ENCODE results near the gene KLHL28. TPM values are rescaled to one million over a fixed set of nuclear protein-coding genes. Genes with fewer than 3 reads are reported as not detected.

KLHL28 gene
- total RNA-seq: 10 to 100 TPM in 5 of 9 donors, 1 to 10 TPM in 4; 3.7 to 17.8 (median 11.6) TPM
- 10 to 100 TPM in 1 of 3 donors, 1 to 10 TPM in 2; 1.5 to 10.5 (median 1.8) TPM for polyA plus RNA-seq
- long read RNA-seq, donor 1, full-length matches to known transcripts: 1 of 1 reads
- long read RNA-seq, donor 1, partial matches to known transcripts: 0 of 1 reads
- long read RNA-seq, donor 1, other reads (novel, unspliced or antisense): 0 of 1 reads
- long read RNA-seq, donor 2, full-length matches to known transcripts: 2 of 17 reads
- long read RNA-seq, donor 2, partial matches to known transcripts: 15 of 17 reads
- long read RNA-seq, donor 2, other reads (novel, unspliced or antisense): 0 of 17 reads
- long read RNA-seq, donor 3, partial matches to known transcripts: 12 of 12 reads
- long read RNA-seq, donor 3, other reads (novel, unspliced or antisense): 0 of 12 reads
- long read RNA-seq, donor 4, full-length matches to known transcripts: 1 of 2 reads
- long read RNA-seq, donor 4, partial matches to known transcripts: 0 of 2 reads
- long read RNA-seq, donor 4, other reads (novel, unspliced or antisense): 1 of 2 reads
- long read RNA-seq, donor 5, full-length matches to known transcripts: 6 of 12 reads
- long read RNA-seq, donor 5, partial matches to known transcripts: 2 of 12 reads
- long read RNA-seq, donor 5, other reads (novel, unspliced or antisense): 4 of 12 reads
- long read RNA-seq, donor 6, full-length matches to known transcripts: 4 of 5 reads
- long read RNA-seq, donor 6, partial matches to known transcripts: 0 of 5 reads
- long read RNA-seq, donor 6, other reads (novel, unspliced or antisense): 1 of 5 reads
- long read RNA-seq, donor 7, full-length matches to known transcripts: 3 of 3 reads
- long read RNA-seq, donor 7, partial matches to known transcripts: 0 of 3 reads
- long read RNA-seq, donor 7, other reads (novel, unspliced or antisense): 0 of 3 reads
- long read RNA-seq, donor 8, full-length matches to known transcripts: 2 of 2 reads
- long read RNA-seq, donor 8, partial matches to known transcripts: 0 of 2 reads
- long read RNA-seq, donor 8, other reads (novel, unspliced or antisense): 0 of 2 reads
- long read RNA-seq, donor 9, full-length matches to known transcripts: 3 of 19 reads
- long read RNA-seq, donor 9, partial matches to known transcripts: 16 of 19 reads
- long read RNA-seq, donor 9, other reads (novel, unspliced or antisense): 0 of 19 reads
- long read RNA-seq, donor 10, full-length matches to known transcripts: 2 of 2 reads
- long read RNA-seq, donor 10, partial matches to known transcripts: 0 of 2 reads
- long read RNA-seq, donor 10, other reads (novel, unspliced or antisense): 0 of 2 reads

GRCh38 chr14:44961554-44962333 lies at the start of gene KLHL28, which contains the start of gene TOGARAM1:
Gene KLHL28 (minus strand): TSS chr14:44961947. CDS start chr14:44945928, 16,019 bp downstream.
Gene TOGARAM1 (plus strand): TSS chr14:44962190. CDS start chr14:44962422, 232 bp downstream.
- WGBS, 4 donors: 0 to 1% (median 0%) methylated on average over 25 to 37 of the region's 37 CpGs
- H3K27me3 ChIP-seq: no peaks in the 10 kb centered on the region
- no peaks in the 10 kb centered on the region for H3K36me3 ChIP-seq (replicated peaks in 1 of 2)
- H3K4me1 ChIP-seq (replicated peaks in 1 of 2): peaks cover 16 to 73% of the 10 kb centered on the region in 2 donors
- peak within 1 kb of the TSS; percentile 55 to 75 (median 61) for H3K4me3 ChIP-seq
- H3K9me3 ChIP-seq (replicated peaks in 1 of 3): no peaks in the 10 kb centered on the region
- peak; percentile 81 to 97 for TF ChIP-seq POLR2A (IDR thresholded peaks at IDR 0.05)
- TF ChIP-seq CTCF (IDR thresholded peaks at IDR 0.05): no peak
- intact Hi-C loops (cut with DNase I): loop anchor here in 1 of 2 donors (10.0 kb wide), 1 partner anchor 173 kb away; the partner anchor contains the start of genes FANCM and FKBP3
- H3K27ac ChIP-seq: peak within 1 kb of the TSS; percentile 75 to 98 (median 93)
- peak; percentile 97 to 100 (median 100) for DNase-seq

GRCh38 chr14:45003924-45004323 lies 42.2 kb upstream of the KLHL28 start:
- Histone ChIP-seq H3K27ac (no peak overlapping the region), H3K27me3 (no peaks in the 10 kb centered on the region), H3K36me3 (replicated peaks in 1 of 2) (no peaks in the 10 kb centered on the region), H3K4me1 (replicated peaks in 1 of 2) (no peaks in the 10 kb centered on the region), H3K9me3 (replicated peaks in 1 of 3) (no peaks in the 10 kb centered on the region), H3K4me3 (no peak overlapping the region)
- 88 to 96% (median 96%) methylated on average over 2 of the region's 2 CpGs for WGBS, 4 donors
- TF ChIP-seq POLR2A (IDR thresholded peaks at IDR 0.05) (no peak), CTCF (IDR thresholded peaks at IDR 0.05) (no peak)
- intact Hi-C loops (cut with DNase I): no loop called here
- no peak for DNase-seq

GRCh38 chr14:44995770-44996294 lies 34.1 kb upstream of the KLHL28 start:
- no peak overlapping the region for H3K4me3 ChIP-seq
- no peaks in the 10 kb centered on the region for H3K4me1 ChIP-seq (replicated peaks in 1 of 2)
- 71 to 79% (median 75%) methylated on average over 4 of the region's 4 CpGs for WGBS, 4 donors
- intact Hi-C loops (cut with DNase I): no loop called here
- no peak for DNase-seq
- H3K36me3 ChIP-seq (replicated peaks in 1 of 2): no peaks in the 10 kb centered on the region
- no peaks in the 10 kb centered on the region for H3K27me3 ChIP-seq
- no peak for TF ChIP-seq POLR2A (IDR thresholded peaks at IDR 0.05)
- TF ChIP-seq CTCF (IDR thresholded peaks at IDR 0.05): no peak
- H3K9me3 ChIP-seq (replicated peaks in 1 of 3): no peaks in the 10 kb centered on the region
- no peak overlapping the region for H3K27ac ChIP-seq
